ENCODE measurements around the gene TNNC1. TPM values are rescaled to one million over a fixed set of nuclear protein-coding genes. Genes with fewer than 3 reads are reported as not detected.

Gene TNNC1
- total and polyA plus RNA-seq, 2 of the 13 experiments (the other 11 are each of a cell fraction or from before 2014, with no cell fraction given), result 11.8 to 36.4 TPM

GRCh38 chr3:52502808-52503350 lies 49.0 kb upstream of the TNNC1 start:
- no peak overlapping the region for H3K4me2 ChIP-seq (ENCODE audit: low read depth, low read length)
- H3K4me1 ChIP-seq (ENCODE audit: insufficient read depth, low read length), result peaks cover 19% of the 10 kb centered on the region
- DNase-seq (ENCODE audit: low spot score) (no peak), ATAC-seq (peak; percentile 8; the same call in 2 of the 3 replicates), FAIRE-seq (no peak)
- no peaks in the 10 kb centered on the region for H3K79me2 ChIP-seq (ENCODE audit: insufficient read depth, low read length)
- H3K27ac ChIP-seq (ENCODE audit: extremely low read length, insufficient read depth, low read length), result no peak overlapping the region
- no TSS peak for BruUV-seq (replicated peaks)
- H3K36me3 ChIP-seq (replicated peaks in 1 of 2; ENCODE audit: control insufficient read depth in 1 of 2, insufficient read depth in 2 of 2, low read length in 2 of 2), result no peaks in the 10 kb centered on the region
- no peaks in the 10 kb centered on the region for H4K20me1 ChIP-seq (ENCODE audit: insufficient read depth, low read length)
- no peaks in the 10 kb centered on the region for H3K9me3 ChIP-seq (ENCODE audit: low read length)
- no peak overlapping the region for H3K9ac ChIP-seq (ENCODE audit: insufficient read depth, low read depth, low read length)
- ChIA-PET CTCF (ENCODE audit: low intra/inter-chr PET ratio, low total read pairs) (no interaction called here), POLR2A (no interaction called here)
- in situ Hi-C loops (cut with HindIII; ENCODE audit: extremely low pct_ligation_motif_present, low pct_unique_long_range_greater_than_20kb) (no loop called here), intact Hi-C loops (cut with micrococcal nuclease; ENCODE audit: unreplicated experiment) (no loop called here)
- 20% methylated on average over 1 of the region's 11 CpGs for whole genome bisulfite sequencing (ENCODE audit: low lambda C conversion rate)
- no peak overlapping the region for H3K4me3 ChIP-seq (replicated peaks in 1 of 3; ENCODE audit: insufficient read depth in 1 of 3, low read depth in 2 of 3, low read length in 3 of 3)
- TF ChIP-seq HNRNPH1 (optimal IDR thresholded peaks at IDR 0.05; ENCODE audit: low read depth, low read length) (no peak), RXRB (CRISPR knock-in tag; IDR thresholded peaks at IDR 0.05; ENCODE audit: borderline replicate concordance) (no peak), ZNF713 (CRISPR knock-in tag; IDR thresholded peaks at IDR 0.05) (no peak), ZNF354B (CRISPR knock-in tag; IDR thresholded peaks at IDR 0.05) (no peak), ZNF460 (CRISPR knock-in tag; IDR thresholded peaks at IDR 0.05; ENCODE audit: borderline replicate concordance) (no peak), ZNF792 (CRISPR knock-in tag; IDR thresholded peaks at IDR 0.05) (no peak), CHD2 (IDR thresholded peaks at IDR 0.05; ENCODE audit: low read depth, low read length) (no peak), ZNF674 (CRISPR knock-in tag; IDR thresholded peaks at IDR 0.05; ENCODE audit: low read depth) (no peak), ZBTB21 (CRISPR knock-in tag; IDR thresholded peaks at IDR 0.05) (no peak), ZNF337 (CRISPR knock-in tag; IDR thresholded peaks at IDR 0.05; ENCODE audit: borderline replicate concordance, low read depth) (no peak), HNF4A (CRISPR knock-in tag; IDR thresholded peaks at IDR 0.05) (no peak), REST (IDR thresholded peaks at IDR 0.05; ENCODE audit: borderline replicate concordance in 1 of 2, low read depth in 1 of 2, low read length in 2 of 2) (no peak), SMYD3 (CRISPR knock-in tag; IDR thresholded peaks at IDR 0.05) (no peak), KAT2B (IDR thresholded peaks at IDR 0.05; ENCODE audit: borderline replicate concordance, low read depth, low read length) (no peak)
- no peak overlapping the region for H2AFZ ChIP-seq (ENCODE audit: low read length)
- peaks cover 15 to 61% of the 10 kb centered on the region in 2 experiments; a peak in 4 of 5 replicates for H3K27me3 ChIP-seq (ENCODE audit: control insufficient read depth in 1 of 2, insufficient read depth in 2 of 2, low read length in 2 of 2)

Data from HepG2 (cell line).